NOMO-1 treated with dmso at 0.1 percent for 144 hours (cell line): ENCODE results near the gene IL22RA1.

Experiments used
- DNase-seq: peaks from one replicate; lab custom pipeline; 2025; ENCODE audit not compliant: unreplicated experiment; lab: John Stamatoyannopoulos, UW

Gene IL22RA1

DNA sequence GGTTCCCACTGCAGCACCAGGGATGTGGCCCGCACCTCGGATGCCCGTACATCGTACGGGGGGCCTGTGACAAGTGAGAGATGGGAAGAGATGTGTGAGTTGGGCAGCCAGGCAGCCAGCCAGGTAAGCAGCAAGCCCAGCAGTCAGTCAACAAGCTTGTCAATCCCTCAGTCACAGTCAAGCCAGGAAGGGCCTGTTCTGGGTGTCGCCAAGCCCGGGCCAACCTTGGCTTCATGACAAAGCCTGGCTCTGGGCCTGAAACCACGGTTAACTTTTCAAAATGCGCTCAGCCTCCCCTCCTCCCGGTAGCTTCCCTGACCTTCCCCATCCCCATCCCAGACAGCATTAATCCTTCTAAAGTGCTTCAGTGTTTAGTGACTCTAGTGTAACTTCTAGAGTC, 62.8 kb downstream of the IL22RA1 start:
- DNase-seq, result no peak

DNA sequence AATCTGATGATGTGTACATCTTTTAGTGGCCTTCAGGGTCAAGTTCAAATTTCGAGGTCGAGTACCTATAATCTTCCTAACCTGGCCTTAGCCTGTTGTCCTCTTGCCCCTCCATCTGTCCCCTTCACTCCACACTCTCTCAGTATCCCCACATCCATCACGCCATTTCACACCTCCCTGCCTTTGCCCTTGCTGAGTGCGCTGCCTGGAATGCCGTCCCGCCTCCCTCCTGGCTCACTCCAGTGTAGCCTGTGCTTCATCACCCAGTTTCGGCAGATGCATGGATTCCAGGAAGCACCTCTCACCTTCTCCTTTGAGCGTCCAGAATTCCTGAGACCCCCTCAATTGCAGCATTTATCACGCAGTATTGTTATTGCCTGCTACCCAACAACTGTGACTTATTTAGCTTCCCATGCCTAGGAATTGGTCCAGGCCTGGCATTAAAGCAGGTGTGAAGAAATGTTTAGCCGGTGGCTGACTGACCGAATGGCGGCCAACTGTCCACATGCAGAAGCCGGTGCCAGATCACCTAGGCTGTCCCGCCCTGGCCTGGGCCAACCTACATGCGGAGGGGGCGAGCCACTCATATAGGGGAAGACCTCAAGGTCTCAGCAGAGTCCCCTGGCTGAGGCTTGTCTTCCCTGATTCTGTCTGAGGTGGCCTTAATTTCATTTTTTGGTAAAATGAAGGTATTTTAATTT, 65.5 kb downstream of the IL22RA1 start:
- no peak for DNase-seq

DNA sequence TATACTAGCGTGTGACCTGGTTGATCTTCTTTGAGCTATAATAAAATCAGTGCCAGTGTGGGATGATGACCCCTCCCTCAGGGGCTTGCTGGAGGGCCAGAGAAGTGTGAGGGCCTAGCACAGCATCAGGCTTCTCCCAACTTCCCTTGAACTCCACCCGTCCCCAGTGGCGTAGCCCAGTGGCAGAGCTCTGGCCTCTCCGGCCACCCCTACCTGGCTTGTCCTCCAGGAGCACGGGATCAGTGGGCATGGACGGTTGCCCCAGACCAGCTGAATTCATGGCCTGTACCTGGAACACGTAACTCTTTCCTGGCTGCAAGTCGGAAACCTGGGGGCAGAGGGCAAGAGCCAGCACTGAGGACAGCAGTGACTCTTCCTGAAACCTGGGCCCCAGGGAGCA, 67.0 kb downstream of the IL22RA1 start:
- no peak for DNase-seq

DNA sequence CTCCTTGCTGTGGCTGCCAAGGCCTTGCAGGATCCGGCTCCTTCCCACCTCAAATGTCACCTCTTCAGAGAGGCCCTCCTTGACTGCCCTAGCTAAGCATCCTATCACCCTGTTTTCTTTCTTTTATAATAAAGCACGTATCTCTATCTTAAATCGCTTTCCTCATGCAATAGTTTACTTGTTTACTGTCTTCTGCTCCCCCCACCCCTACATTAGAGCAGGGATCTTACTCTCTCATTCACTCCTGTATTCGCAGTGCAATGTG, 67.4 kb downstream of the IL22RA1 start:
- no peak for DNase-seq

DNA sequence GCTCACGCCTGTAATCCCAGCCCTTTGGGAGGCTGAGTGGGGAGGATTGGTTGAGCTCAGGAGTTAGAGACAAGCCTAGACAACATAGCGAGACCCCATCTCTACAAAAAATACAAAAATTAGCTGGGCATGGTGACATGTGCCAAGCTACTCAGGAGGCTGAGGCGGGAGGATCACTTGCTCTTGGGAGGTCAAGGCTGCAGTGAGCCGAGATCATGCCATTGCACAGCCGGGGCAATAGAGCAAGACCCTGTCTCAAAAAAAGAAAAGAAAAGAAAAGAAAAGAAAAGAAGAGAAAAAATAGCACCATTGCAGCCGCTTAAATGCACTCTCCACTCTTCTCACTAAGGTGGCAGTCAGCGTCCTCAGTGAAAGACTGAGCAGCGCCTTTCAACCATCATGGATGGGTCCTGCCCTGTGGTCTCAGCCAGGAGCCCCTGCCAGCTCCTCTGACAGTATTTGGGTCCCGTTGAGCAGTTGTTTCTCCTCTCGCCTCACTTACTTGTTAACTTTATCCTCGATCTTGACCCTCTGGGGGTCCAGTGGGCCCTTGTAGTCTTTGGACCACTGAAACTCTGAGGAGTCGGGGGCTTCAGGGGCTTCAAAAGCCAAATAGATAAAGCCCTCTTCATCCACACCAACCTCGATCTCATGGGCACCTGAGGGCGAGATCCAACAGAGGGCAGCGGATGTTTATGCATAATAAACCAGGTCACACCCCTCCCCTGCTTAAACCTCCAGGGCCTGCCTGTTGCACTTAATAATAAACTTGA, 67.9 kb downstream of the IL22RA1 start:
- DNase-seq, result no peak

DNA sequence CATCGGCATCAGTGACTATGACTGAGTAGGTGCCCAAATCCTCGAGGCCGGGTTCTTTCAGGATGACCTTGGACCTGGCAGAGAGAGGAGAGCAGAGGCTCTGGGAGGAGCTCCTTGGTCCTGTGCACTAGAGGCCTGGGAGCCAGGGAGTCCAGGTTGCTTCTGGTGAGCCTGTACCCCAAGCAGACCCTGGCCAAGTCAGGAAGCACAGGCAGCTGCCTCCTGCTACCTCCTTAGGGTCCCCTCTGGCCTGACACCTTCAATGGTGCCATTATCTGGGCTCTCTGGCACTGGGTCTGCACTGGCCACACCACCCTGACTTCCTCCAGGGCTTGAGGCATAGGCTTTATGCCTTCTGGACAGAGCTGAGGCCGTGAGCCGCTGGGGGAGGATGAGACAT, 68.7 kb downstream of the IL22RA1 start:
- no peak for DNase-seq

GRCh38 chr1:24071941-24072340, 71.0 kb downstream of the IL22RA1 start:
- DNase-seq, result no peak

GRCh38 chr1:24070821-24071393, 72.0 kb downstream of the IL22RA1 start:
- peak; percentile 56 for DNase-seq

- DNase-seq, result no peak
Measured at GRCh38 chr1:24069817-24070216, 73.1 kb downstream of the IL22RA1 start.
